HepG2 (cell line): ENCODE results near the gene POLR3F. TPM values are rescaled to one million over a fixed set of nuclear protein-coding genes. Genes with fewer than 3 reads are reported as not detected.

ENCODE experiments used
- ATAC-seq: fragments of 200-7000 bp; cut with Tn5 transposase; 3 replicates; pipeline ENCODE4 v1.9.1; 2020; ENCODE audit warnings: mild to moderate bottlenecking, moderate library complexity
- BruUV-seq: library from RNA; stranded (reverse); fragments of 400-500 nt; replicated peaks from 2 replicates; lab custom pipeline; 2021; lab: Mats Ljungman, UMichigan
- CTCF ChIA-PET: fragments of 300-600 bp; formaldehyde crosslinking; extraction: SDS; loops from one replicate; lab custom pipeline; 2021; ENCODE audit warnings: low total read pairs, inconsistent platforms, low intra/inter-chr PET ratio; lab: Yijun Ruan, JAX
- POLR2A ChIA-PET: fragments of 350-600 bp; sonication (Branson Sonifier 250); formaldehyde crosslinking; loops from one replicate; lab custom pipeline; 2020; ENCODE audit warnings: antibody characterized with exemption, inconsistent platforms; lab: Yijun Ruan, JAX
- DNase-seq: peaks from one replicate; pipeline ENCODE4 v3.0.0-alpha.2; 2015; ENCODE audit warnings: low spot score
- FAIRE-seq: peaks from 3 replicates; lab custom pipeline; 2011; peaks lifted over from hg19 to GRCh38; lab: Jason Lieb, UNC
- H2AFZ ChIP-seq: one replicate; pipeline ENCODE4 v1.6.1; 2011; ENCODE audit warnings: low read length, inconsistent platforms
- H3K27ac ChIP-seq: fragments of 300-600 bp; 3 replicates; pipeline ENCODE4 v1.8.0; 2011; ENCODE audit warnings: mixed run types, mild to moderate bottlenecking, mixed read lengths, low read length, inconsistent platforms; ENCODE audit not compliant: insufficient read depth; ENCODE audit errors: extremely low read length
- H3K27me3 ChIP-seq, 2 experiments: fragments of 200-600 bp in 1 of 2; 2 replicates in 1 of 2; 3 replicates in 1 of 2; pipeline versions ENCODE4 v1.6.0 to v1.8.0; 2011; ENCODE audit warnings: low read length in 2 of 2, mild to moderate bottlenecking in 2 of 2, moderate library complexity in 2 of 2, inconsistent platforms in 1 of 2; ENCODE audit not compliant: insufficient read depth in 2 of 2, control insufficient read depth in 1 of 2
- H3K36me3 ChIP-seq, 2 experiments: fragments of 200-600 bp in 1 of 2; replicated peaks in 1 of 2; 2 replicates in 1 of 2; 3 replicates in 1 of 2; pipeline versions ENCODE4 v1.5.1 to v1.8.0; 2011; ENCODE audit warnings: low read length in 2 of 2, inconsistent platforms in 1 of 2; ENCODE audit not compliant: insufficient read depth in 2 of 2, control insufficient read depth in 1 of 2
- H3K4me1 ChIP-seq: 2 replicates; pipeline ENCODE4 v1.5.1; 2012; ENCODE audit warnings: low read length, inconsistent platforms; ENCODE audit not compliant: insufficient read depth
- H3K4me2 ChIP-seq: 2 replicates; pipeline ENCODE4 v1.6.0; 2011; ENCODE audit warnings: low read depth, low read length, inconsistent platforms
- H3K4me3 ChIP-seq, 3 experiments: fragments of 200-600 bp in 1 of 3; sonication (generic), shearing (Covaris generic) in 1 of 3; replicated peaks in 1 of 3; 2 replicates each; pipeline ENCODE4 v1.5.1; 2011 to 2016; ENCODE audit warnings: low read length in 3 of 3, inconsistent platforms in 2 of 3, low read depth in 2 of 3, mild to moderate bottlenecking in 2 of 3, control low read depth in 1 of 3, mixed read lengths in 1 of 3; ENCODE audit not compliant: insufficient read depth in 1 of 3
- H3K79me2 ChIP-seq: one replicate; pipeline ENCODE4 v1.6.1; 2011; ENCODE audit warnings: low read length, inconsistent platforms; ENCODE audit not compliant: insufficient read depth
- H3K9ac ChIP-seq: 2 replicates; pipeline ENCODE4 v1.6.0; 2011; ENCODE audit warnings: mild to moderate bottlenecking, low read depth, low read length, inconsistent platforms; ENCODE audit not compliant: insufficient read depth
- H3K9me3 ChIP-seq: 2 replicates; pipeline ENCODE4 v1.5.1; 2012; ENCODE audit warnings: mild to moderate bottlenecking, low read length
- H4K20me1 ChIP-seq: 2 replicates; pipeline ENCODE4 v1.6.0; 2011; ENCODE audit warnings: inconsistent platforms, mild to moderate bottlenecking, low read length, moderate library complexity; ENCODE audit not compliant: insufficient read depth
- EHMT2 ChIP-seq: fragments of 200-600 bp; sonication (generic); IDR thresholded peaks from 2 replicates; pipeline ENCODE4 v1.7.0; 2017; ENCODE audit warnings: antibody characterized with exemption, low read depth, low read length, borderline replicate concordance
- FOXK2 ChIP-seq: fragments of 450-650 bp; IDR thresholded peaks from 2 replicates; pipeline ENCODE4 v1.6.1; 2016
- HNF4A ChIP-seq: sonication (generic); formaldehyde crosslinking; IDR thresholded peaks from 2 replicates; pipeline ENCODE4 v1.4.0; 2020; ENCODE audit warnings: missing genetic modification reagents
- HNF4G ChIP-seq, 2 experiments: sonication (generic) in 1 of 2; formaldehyde crosslinking in 1 of 2; IDR thresholded peaks; 2 replicates each; pipeline versions ENCODE4 v1.4.0 to v1.6.1; 2011 to 2020; ENCODE audit warnings: borderline replicate concordance in 2 of 2, low read depth in 2 of 2, mild to moderate bottlenecking in 2 of 2, low read length in 1 of 2, missing genetic modification reagents in 1 of 2, moderate library complexity in 1 of 2
- JUND ChIP-seq: sonication (generic); formaldehyde crosslinking; IDR thresholded peaks from 2 replicates; pipeline ENCODE4 v1.8.0; 2022; ENCODE audit warnings: mild to moderate bottlenecking, missing genetic modification reagents
- PAXIP1 ChIP-seq: sonication (generic); formaldehyde crosslinking; conservative IDR thresholded peaks from 2 replicates; pipeline ENCODE4 v1.4.0; 2020; ENCODE audit warnings: mild to moderate bottlenecking, missing genetic modification reagents, moderate library complexity
- PLSCR1 ChIP-seq: sonication (generic); formaldehyde crosslinking; IDR thresholded peaks from 2 replicates; pipeline ENCODE4 v1.5.0; 2020; ENCODE audit warnings: missing genetic modification reagents, mild to moderate bottlenecking, borderline replicate concordance
- RCOR2 ChIP-seq: IDR thresholded peaks from 2 replicates; pipeline ENCODE4 v1.6.1; 2016; ENCODE audit warnings: missing biosample characterization, missing genetic modification reagents
- SNAPC2 ChIP-seq: sonication (generic); formaldehyde crosslinking; IDR thresholded peaks from 2 replicates; pipeline ENCODE4 v1.8.1; 2022; ENCODE audit warnings: mild to moderate bottlenecking, missing genetic modification reagents
- SOX13 ChIP-seq, 3 experiments: fragments of 450-650 bp in 1 of 3; sonication (generic) in 1 of 3; formaldehyde crosslinking in 1 of 3; IDR thresholded peaks in 2 of 3; conservative IDR thresholded peaks in 1 of 3; 2 replicates each; pipeline versions ENCODE4 v1.5.0 to v1.6.1; 2016 to 2020; ENCODE audit warnings: antibody characterized with exemption in 1 of 3, mild to moderate bottlenecking in 1 of 3, missing compliant biosample characterization in 1 of 3, missing genetic modification reagents in 1 of 3, moderate library complexity in 1 of 3
- ZKSCAN5 ChIP-seq: sonication (generic); formaldehyde crosslinking; IDR thresholded peaks from 2 replicates; pipeline ENCODE4 v1.5.1; 2020; ENCODE audit warnings: mild to moderate bottlenecking, missing genetic modification reagents
- ZNF264 ChIP-seq: sonication (generic); formaldehyde crosslinking; IDR thresholded peaks from 2 replicates; pipeline ENCODE4 v1.4.0; 2020; ENCODE audit warnings: missing genetic modification reagents
- ZNF329 ChIP-seq: sonication (generic); formaldehyde crosslinking; IDR thresholded peaks from 2 replicates; pipeline ENCODE4 v1.9.0; 2021; ENCODE audit warnings: low read depth, mild to moderate bottlenecking, missing genetic modification reagents
- ZNF430 ChIP-seq: sonication (generic); formaldehyde crosslinking; IDR thresholded peaks from 2 replicates; pipeline ENCODE4 v1.9.0; 2021; ENCODE audit warnings: mild to moderate bottlenecking, missing genetic modification reagents
- ZSCAN25 ChIP-seq: sonication (generic); formaldehyde crosslinking; IDR thresholded peaks from 2 replicates; pipeline ENCODE4 v1.8.0; 2022; ENCODE audit warnings: mild to moderate bottlenecking, missing genetic modification reagents
- WGBS: methylation state at CpG from one replicate; pipeline ENCODE4 v1.1.6; 2017; ENCODE audit warnings: low lambda C conversion rate; 5-methylcytosine and 5-hydroxymethylcytosine counted together
- in situ Hi-C: cut with HindIII; loops from 2 replicates; pipeline ENCODE4 v1.10.0; 2017; ENCODE audit warnings: low pct_unique_long_range_greater_than_20kb; ENCODE audit not compliant: extremely low pct_ligation_motif_present
- intact Hi-C: fragments of 100-400 bp; cut with micrococcal nuclease; formaldehyde crosslinking; loops from one replicate; pipeline ENCODE4 v1.10.0; 2022; ENCODE audit not compliant: unreplicated experiment
- polyA plus RNA-seq, 8 experiments: library from polyadenylated mRNA; depleted of rRNA in 3 of 8; stranded (reverse) in 7 of 8; unstranded in 1 of 8; fragments of >200 nt; fragmentation: Illumina TruSeq in 4 of 8; extraction: Trizol in 4 of 8; gene quantifications; 2 replicates each; pipeline versions ENCODE4 v1.2.1 to v1.2.3, GENCODE V29; 2011 to 2016; ENCODE audit warnings: low read depth in 4 of 8, missing spikeins in 1 of 8, mixed read lengths in 1 of 8; ENCODE audit not compliant: insufficient read depth in 1 of 8
- total RNA-seq, 5 experiments: library from RNA; depleted of rRNA; stranded (reverse); fragments of >200 nt; fragmentation: Illumina TruSeq; extraction: Trizol; gene quantifications; 2 replicates each; pipeline ENCODE4 v1.2.3, GENCODE V29; 2016; ENCODE audit warnings: low read depth in 1 of 5
- TF ChIP-seq, protein P1 (sequence below): sonication (generic); formaldehyde crosslinking; IDR thresholded peaks from 2 replicates; pipeline ENCODE4 v1.4.0; 2020; ENCODE audit warnings: missing genetic modification reagents, mild to moderate bottlenecking, borderline replicate concordance

POLR3F gene
- total and polyA plus RNA-seq, 2 of the 13 experiments (the other 11 are each of a cell fraction or from before 2014, with no cell fraction given), result 11.7 to 25.5 TPM

GRCh38 chr20:18466574-18466893 is 656 bp upstream of the POLR3F start (continued):
- TF ChIP-seq ZSCAN25 (CRISPR knock-in tag) (0 out of 2 replicates have a peak, but pooled peaks have one; percentile 29), EHMT2 (no peak), ZNF430 (no peak; the same call in 1 of the 2 replicates)

GRCh38 chr20:18477218-18477617 is 10.0 kb downstream of the POLR3F start:
- FAIRE-seq (no peak), DNase-seq (peak; percentile 30), ATAC-seq (peak; percentile 41; the same call in 2 of the 3 replicates)
- peaks cover 16 to 60% of the 10 kb centered on the region in 2 experiments for H3K36me3 ChIP-seq
- H3K4me2 ChIP-seq, result no peak overlapping the region
- no peaks in the 10 kb centered on the region for H3K27me3 ChIP-seq
- TSS peak; percentile 19 for BruUV-seq
- TF ChIP-seq ZKSCAN5 (CRISPR knock-in tag) (no peak), HNF4G (IDR thresholded peaks at IDR 0.05; ENCODE audit: borderline replicate concordance, low read depth, low read length) (peak; percentile 14; the same call in 1 of the 2 replicates), HNF4G (CRISPR knock-in tag; IDR thresholded peaks at IDR 0.05; ENCODE audit: borderline replicate concordance, low read depth) (no peak), JUND (no peak), ZNF329 (no peak), ZNF264 (no peak), FOXK2 (no peak), HNF4A (CRISPR knock-in tag) (peak; percentile 52), PLSCR1 (CRISPR knock-in tag) (no peak), SOX13 (IDR thresholded peaks at IDR 0.05) (no peak), SOX13 (CRISPR knock-in tag; conservative IDR thresholded peaks at IDR 0.05 in 1 of 2, IDR thresholded peaks at IDR 0.05 in 1 of 2) (peak in 1 of 2 experiments; percentile 13; a peak in 1 of 4 replicates), SNAPC2 (CRISPR knock-in tag) (0 out of 2 replicates have a peak, but pooled peaks have one; percentile 7), RCOR2 (no peak), PAXIP1 (CRISPR knock-in tag) (peak; percentile 38; the same call in 1 of the 2 replicates)
- TF ChIP-seq, protein P1, sequence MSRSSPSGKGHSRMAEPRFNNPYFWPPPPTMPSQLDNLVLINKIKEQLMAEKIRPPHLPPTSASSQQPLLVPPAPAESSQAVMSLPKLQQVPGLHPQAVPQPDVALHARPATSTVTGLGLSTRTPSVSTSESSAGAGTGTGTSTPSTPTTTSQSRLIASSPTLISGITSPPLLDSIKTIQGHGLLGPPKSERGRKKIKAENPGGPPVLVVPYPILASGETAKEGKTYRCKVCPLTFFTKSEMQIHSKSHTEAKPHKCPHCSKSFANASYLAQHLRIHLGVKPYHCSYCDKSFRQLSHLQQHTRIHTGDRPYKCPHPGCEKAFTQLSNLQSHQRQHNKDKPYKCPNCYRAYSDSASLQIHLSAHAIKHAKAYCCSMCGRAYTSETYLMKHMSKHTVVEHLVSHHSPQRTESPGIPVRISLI, result 0 out of 2 replicates have a peak, but pooled peaks have one; percentile 6
- H3K9ac ChIP-seq, result no peak overlapping the region
- H3K79me2 ChIP-seq, result no peaks in the 10 kb centered on the region
- no peak overlapping the region for H3K4me3 ChIP-seq
- in situ Hi-C loops (no loop called here), intact Hi-C loops (no loop called here)
- H3K9me3 ChIP-seq, result no peaks in the 10 kb centered on the region
- H3K27ac ChIP-seq, result no peak overlapping the region
- H3K4me1 ChIP-seq, result peaks cover 21% of the 10 kb centered on the region
- no peak overlapping the region for H2AFZ ChIP-seq
- 92% methylated on average over 1 of the region's 1 CpG for WGBS
- ChIA-PET POLR2A (interaction anchor here (1.5 to 3.1 kb wide), 4 partner anchors 10 to 108 kb away, joined by 5 to 15 read pairs (median 10); partner anchors contain the start of genes DZANK1, POLR3F, RBBP9 and SEC23B), CTCF (no interaction called here)
- no peaks in the 10 kb centered on the region for H4K20me1 ChIP-seq
